Endothelial cell of umbilical vein (primary cell): ENCODE measurements around the gene LRRC72. TPM values are rescaled to one million over a fixed set of nuclear protein-coding genes. Genes with fewer than 3 reads are reported as not detected.
A peak's percentile ranks its signal among the peaks of the same experiment; 100 is the strongest.

Source experiments
- BruUV-seq: library from RNA; stranded (reverse); fragments of 400-500 nt; replicated peaks from 2 replicates; lab custom pipeline; 2021; lab: Mats Ljungman, UMichigan
- CTCF ChIA-PET: fragments of 300-600, 350-600 bp; sonication (Branson Sonifier 250); formaldehyde crosslinking; loops from one replicate; lab custom pipeline; 2021; ENCODE audit warnings: antibody characterized with exemption, inconsistent platforms; lab: Charles Lee
- POLR2A ChIA-PET: fragments of 300-600, 350-600 bp; sonication (Branson Sonifier 250); formaldehyde crosslinking; loops from one replicate; lab custom pipeline; 2021; ENCODE audit warnings: antibody characterized with exemption, inconsistent platforms; lab: Charles Lee
- DNase-seq: peaks from one replicate; pipeline ENCODE4 v3.0.0-alpha.2; 2011; ENCODE audit warnings: low read depth, low spot score
- FAIRE-seq: peaks from 2 replicates; lab custom pipeline; 2011; peaks lifted over from hg19 to GRCh38; lab: Jason Lieb, UNC
- H2AFZ ChIP-seq: 2 replicates; pipeline ENCODE4 v1.6.0; 2012; ENCODE audit warnings: low read depth, low read length, control low read depth, inconsistent platforms
- H3K27ac ChIP-seq: 2 replicates; pipeline ENCODE4 v1.5.1; 2011; ENCODE audit warnings: low read depth, mild to moderate bottlenecking, control low read depth, low read length, moderate library complexity; ENCODE audit not compliant: insufficient read depth
- H3K27me3 ChIP-seq, 2 experiments: 2 replicates each; pipeline versions ENCODE4 v1.6.0 to v1.6.1; 2011; ENCODE audit warnings: low read length in 2 of 2, mixed read lengths in 1 of 2; ENCODE audit not compliant: control insufficient read depth in 2 of 2, insufficient read depth in 2 of 2
- H3K36me3 ChIP-seq, 2 experiments: 2 replicates in 1 of 2; 3 replicates in 1 of 2; pipeline ENCODE4 v1.5.1; 2011; ENCODE audit warnings: low read length in 2 of 2, mild to moderate bottlenecking in 1 of 2, moderate library complexity in 1 of 2; ENCODE audit not compliant: control insufficient read depth in 2 of 2, insufficient read depth in 2 of 2; ENCODE audit errors: extremely low read depth in 1 of 2
- H3K4me1 ChIP-seq: 3 replicates; pipeline ENCODE4 v1.5.1; 2011; ENCODE audit warnings: mild to moderate bottlenecking, low read length; ENCODE audit not compliant: control insufficient read depth, insufficient read depth; ENCODE audit errors: extremely low read depth
- H3K4me2 ChIP-seq: 2 replicates; pipeline ENCODE4 v1.6.1; 2011; ENCODE audit warnings: low read length, control low read depth, mixed read lengths; ENCODE audit not compliant: insufficient read depth
- H3K4me3 ChIP-seq, 3 experiments: fragments of 200-600 bp in 1 of 3; sonication (generic), shearing (Covaris generic) in 1 of 3; replicated peaks in 1 of 3; 2 replicates each; pipeline ENCODE4 v1.5.1; 2011 to 2016; ENCODE audit warnings: control low read depth in 3 of 3, low read length in 3 of 3, mild to moderate bottlenecking in 2 of 3, inconsistent platforms in 1 of 3, low read depth in 1 of 3, moderate library complexity in 1 of 3; ENCODE audit not compliant: insufficient read depth in 1 of 3
- H3K79me2 ChIP-seq: 2 replicates; pipeline ENCODE4 v1.6.0; 2012; ENCODE audit warnings: low read length, inconsistent platforms; ENCODE audit not compliant: control insufficient read depth, insufficient read depth
- H3K9ac ChIP-seq: replicated peaks from 2 replicates; pipeline ENCODE3; 2011; ENCODE audit warnings: low read length, control low read depth; ENCODE audit not compliant: insufficient read depth; ENCODE audit errors: extremely low read depth
- H3K9me1 ChIP-seq: replicated peaks from 3 replicates; pipeline ENCODE4 v1.6.0; 2011; ENCODE audit warnings: mild to moderate bottlenecking, low read length; ENCODE audit not compliant: control insufficient read depth, insufficient read depth; ENCODE audit errors: extremely low read depth
- H3K9me3 ChIP-seq: replicated peaks from 2 replicates; pipeline ENCODE4 v1.5.1; 2012; ENCODE audit warnings: low read length, inconsistent platforms; ENCODE audit not compliant: control insufficient read depth, insufficient read depth
- H4K20me1 ChIP-seq: replicated peaks from 2 replicates; pipeline ENCODE3; 2011; ENCODE audit warnings: mild to moderate bottlenecking, low read length; ENCODE audit not compliant: control insufficient read depth, insufficient read depth; ENCODE audit errors: extremely low read depth
- CTCF ChIP-seq, 2 donors: IDR thresholded peaks; 1 replicate in 1 of 2; 2 replicates in 1 of 2; pipeline ENCODE4 v1.5.1; 2011; ENCODE audit warnings: low read length in 2 of 2, mild to moderate bottlenecking in 2 of 2, moderate library complexity in 2 of 2, control low read depth in 1 of 2, inconsistent platforms in 1 of 2, low read depth in 1 of 2; ENCODE audit not compliant: insufficient read depth in 1 of 2; ENCODE audit errors: extremely low read depth in 1 of 2
- EZH2 ChIP-seq: IDR thresholded peaks from 2 replicates; pipeline ENCODE4 v1.6.1; 2012; ENCODE audit warnings: borderline replicate concordance, low read depth, mild to moderate bottlenecking, moderate library complexity, low read length, inconsistent platforms; ENCODE audit not compliant: severe bottlenecking
- FOS ChIP-seq: IDR thresholded peaks from 2 replicates; pipeline ENCODE4 v1.6.1; 2011; ENCODE audit warnings: mild to moderate bottlenecking, low read length, moderate library complexity, borderline replicate concordance; ENCODE audit not compliant: insufficient read depth
- GATA2 ChIP-seq: IDR thresholded peaks from 2 replicates; pipeline ENCODE4 v1.7.0; 2011; ENCODE audit warnings: low read depth, mild to moderate bottlenecking, moderate library complexity, mixed read lengths, low read length; ENCODE audit not compliant: insufficient read length, insufficient read depth
- JUN ChIP-seq: IDR thresholded peaks from 2 replicates; pipeline ENCODE4 v1.6.1; 2011; ENCODE audit warnings: borderline replicate concordance, low read depth; ENCODE audit not compliant: insufficient read length, insufficient read depth
- MYC ChIP-seq: IDR thresholded peaks from one replicate; pipeline ENCODE4 v1.6.1; 2011; ENCODE audit warnings: mild to moderate bottlenecking, low read depth, low read length
- POLR2A ChIP-seq: IDR thresholded peaks from 2 replicates; pipeline ENCODE4 v1.6.1; 2012; ENCODE audit warnings: low read depth, mild to moderate bottlenecking, control low read depth, low read length
- POLR2AphosphoS5 ChIP-seq: IDR thresholded peaks from 2 replicates; pipeline ENCODE4 v1.6.1; 2012; ENCODE audit warnings: low read depth, mild to moderate bottlenecking, control low read depth, low read length, moderate library complexity; ENCODE audit not compliant: insufficient read depth
- dilution Hi-C: fragments of 300-500 bp; cut with MboI; formaldehyde crosslinking; loops from one replicate; pipeline ENCODE4 v1.15.0; 2019; ENCODE audit warnings: low sequenced_read_pairs; ENCODE audit not compliant: extremely low pct_ligation_motif_present
- intact Hi-C: fragments of 100-400 bp; cut with micrococcal nuclease; formaldehyde crosslinking; loops from one replicate; pipeline ENCODE4 v1.10.0; 2022
- polyA plus RNA-seq, 4 experiments: library from polyadenylated mRNA; depleted of rRNA in 3 of 4; stranded (reverse) in 3 of 4; unstranded in 1 of 4; fragments of >200 nt; gene quantifications; 2 replicates each; pipeline versions ENCODE4 v1.2.1 to v1.2.3, GENCODE V29; 2011 to 2012; ENCODE audit warnings: missing spikeins in 1 of 4
- total RNA-seq: library from RNA; stranded (reverse); gene quantifications from 2 replicates; pipeline ENCODE4 v1.2.3, GENCODE V29; 2021
- TF ChIP-seq, protein P1 (sequence below): IDR thresholded peaks from 2 replicates; pipeline ENCODE4 v1.6.1; 2011; ENCODE audit not compliant: insufficient read depth, insufficient read length

LRRC72 gene
- total and polyA plus RNA-seq, 2 donors (not counting 3 experiments of a cell fraction or from before 2014, with no cell fraction given): not detected

- ChIA-PET CTCF (interaction anchor here (0.8 to 0.9 kb wide), 2 partner anchors 9 to 10 kb away, joined by 3 read pairs; no protein-coding TSS in a partner anchor), POLR2A (no interaction called here)
- dilution Hi-C loops (no loop called here), intact Hi-C loops (no loop called here)
- TF ChIP-seq EZH2: no peak
- TF ChIP-seq JUN: no peak
- TF ChIP-seq POLR2AphosphoS5: no peak
- no peak for TF ChIP-seq GATA2
- TF ChIP-seq FOS: no peak
- TF ChIP-seq CTCF (IDR thresholded peaks at IDR 0.05; ENCODE audit: extremely low read depth in 1 of 2, insufficient read depth in 1 of 2, low read depth in 1 of 2, low read length in 2 of 2): no peak
- no peak for TF ChIP-seq POLR2A
- TF ChIP-seq, protein P1, sequence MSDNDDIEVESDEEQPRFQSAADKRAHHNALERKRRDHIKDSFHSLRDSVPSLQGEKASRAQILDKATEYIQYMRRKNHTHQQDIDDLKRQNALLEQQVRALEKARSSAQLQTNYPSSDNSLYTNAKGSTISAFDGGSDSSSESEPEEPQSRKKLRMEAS: no peak
- TF ChIP-seq MYC: no peak
- Histone ChIP-seq H3K27me3 (no peaks in the 10 kb centered on the region), H3K4me2 (no peak overlapping the region), H3K9me1 (no peaks in the 10 kb centered on the region), H3K9me3 (no peaks in the 10 kb centered on the region), H3K79me2 (no peaks in the 10 kb centered on the region), H3K4me3 (no peak overlapping the region), H3K36me3 (peaks cover 3 to 4% of the 10 kb centered on the region in 2 experiments), H3K4me1 (no peaks in the 10 kb centered on the region), H4K20me1 (no peaks in the 10 kb centered on the region), H2AFZ (no peak overlapping the region), H3K9ac (no peak overlapping the region), H3K27ac (no peak overlapping the region)
- BruUV-seq: no TSS peak
- DNase-seq: no peak
- peak; percentile 21 for FAIRE-seq
Observed at GRCh38 chr7:16611711-16612110, 85.1 kb downstream of the LRRC72 start.
